A204.1 (cell line): Measurements from ENCODE around the gene MINPP1.
"Not testable (repeated sequence)": the region's sequence is repeated elsewhere in the genome, so short reads cannot be mapped to it uniquely, and the experiment has no call there.

Experiments used
- FAIRE-seq: peaks from 2 replicates; lab custom pipeline; 2012; peaks lifted over from hg19 to GRCh38; lab: Jason Lieb, UNC

Gene MINPP1, protein sequence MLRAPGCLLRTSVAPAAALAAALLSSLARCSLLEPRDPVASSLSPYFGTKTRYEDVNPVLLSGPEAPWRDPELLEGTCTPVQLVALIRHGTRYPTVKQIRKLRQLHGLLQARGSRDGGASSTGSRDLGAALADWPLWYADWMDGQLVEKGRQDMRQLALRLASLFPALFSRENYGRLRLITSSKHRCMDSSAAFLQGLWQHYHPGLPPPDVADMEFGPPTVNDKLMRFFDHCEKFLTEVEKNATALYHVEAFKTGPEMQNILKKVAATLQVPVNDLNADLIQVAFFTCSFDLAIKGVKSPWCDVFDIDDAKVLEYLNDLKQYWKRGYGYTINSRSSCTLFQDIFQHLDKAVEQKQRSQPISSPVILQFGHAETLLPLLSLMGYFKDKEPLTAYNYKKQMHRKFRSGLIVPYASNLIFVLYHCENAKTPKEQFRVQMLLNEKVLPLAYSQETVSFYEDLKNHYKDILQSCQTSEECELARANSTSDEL

DNA sequence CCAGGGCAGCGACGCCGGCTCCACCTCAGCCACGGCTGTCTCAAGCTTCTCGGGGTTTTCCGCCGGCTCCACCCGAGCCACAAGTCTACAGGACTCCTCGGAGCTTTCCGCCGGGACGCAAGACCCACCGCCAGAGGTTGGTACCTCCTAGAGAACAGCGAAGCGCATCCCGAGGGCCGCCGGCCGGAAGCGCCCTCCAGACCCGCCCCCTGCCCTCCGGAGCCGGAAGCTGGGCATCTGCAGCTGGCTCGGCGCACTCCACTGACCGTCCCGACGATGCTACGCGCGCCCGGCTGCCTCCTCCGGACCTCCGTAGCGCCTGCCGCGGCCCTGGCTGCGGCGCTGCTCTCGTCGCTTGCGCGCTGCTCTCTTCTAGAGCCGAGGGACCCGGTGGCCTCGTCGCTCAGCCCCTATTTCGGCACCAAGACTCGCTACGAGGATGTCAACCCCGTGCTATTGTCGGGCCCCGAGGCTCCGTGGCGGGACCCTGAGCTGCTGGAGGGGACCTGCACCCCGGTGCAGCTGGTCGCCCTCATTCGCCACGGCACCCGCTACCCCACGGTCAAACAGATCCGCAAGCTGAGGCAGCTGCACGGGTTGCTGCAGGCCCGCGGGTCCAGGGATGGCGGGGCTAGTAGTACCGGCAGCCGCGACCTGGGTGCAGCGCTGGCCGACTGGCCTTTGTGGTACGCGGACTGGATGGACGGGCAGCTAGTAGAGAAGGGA lies at the start of gene MINPP1:
TSS of gene MINPP1 (plus strand) at position 254 of the 726 bp plus-strand sequence. CDS start at position 277, 23 bp downstream.
- no peak for FAIRE-seq

DNA sequence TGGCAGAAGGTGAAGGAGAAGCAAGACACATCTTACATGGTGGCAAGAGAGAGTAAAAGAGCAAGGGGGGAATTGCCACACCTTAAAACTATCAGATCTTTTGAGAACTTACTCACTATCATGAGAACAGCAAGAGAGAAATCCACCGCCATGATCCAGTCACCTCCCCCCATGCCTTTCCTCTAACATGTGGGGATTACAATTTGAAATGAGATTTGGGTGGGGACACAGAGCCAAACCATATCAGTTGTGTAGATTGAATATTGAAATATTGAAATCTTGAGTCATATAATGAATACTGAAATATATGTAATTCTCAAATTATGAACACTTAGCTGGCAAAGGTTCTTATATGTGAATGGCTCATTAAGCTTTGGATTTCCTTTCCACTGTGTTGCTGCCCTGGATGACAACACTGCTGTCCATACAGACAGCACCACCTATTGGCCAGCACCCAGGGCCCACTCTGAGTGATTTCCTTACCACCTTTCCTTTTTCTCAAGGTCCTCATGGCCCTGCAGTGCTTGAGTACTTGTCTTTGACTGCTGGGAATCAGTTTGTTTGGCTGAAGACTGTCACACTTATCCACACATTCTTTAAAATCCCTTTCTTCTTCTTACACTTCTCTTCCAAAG lies 48.0 kb upstream of the MINPP1 start:
- FAIRE-seq, result not testable (repeated sequence)

DNA sequence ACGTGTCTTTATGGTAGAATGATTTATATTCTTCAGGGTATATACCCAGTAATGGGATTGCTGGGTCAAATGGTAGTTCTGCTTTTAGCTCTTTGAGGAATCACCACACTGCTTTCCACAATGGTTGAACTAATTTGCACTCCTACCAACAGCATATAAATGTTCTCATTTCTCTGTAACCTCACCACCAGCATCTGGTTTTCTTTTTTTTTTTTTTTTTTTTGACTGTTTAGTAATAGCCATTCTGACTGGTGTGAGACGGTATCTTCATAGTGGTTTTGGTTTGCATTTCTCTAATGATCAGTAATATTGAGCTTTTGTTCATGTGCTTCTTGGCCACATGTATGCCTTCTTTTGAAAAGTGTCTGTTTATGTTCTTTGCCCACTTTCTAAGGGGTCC lies 42.9 kb upstream of the MINPP1 start:
- not testable (repeated sequence) for FAIRE-seq

- FAIRE-seq, result not testable (repeated sequence)
These were observed 37.8 kb upstream of the MINPP1 start for GRCh38 chr10:87466849-87467248.

DNA sequence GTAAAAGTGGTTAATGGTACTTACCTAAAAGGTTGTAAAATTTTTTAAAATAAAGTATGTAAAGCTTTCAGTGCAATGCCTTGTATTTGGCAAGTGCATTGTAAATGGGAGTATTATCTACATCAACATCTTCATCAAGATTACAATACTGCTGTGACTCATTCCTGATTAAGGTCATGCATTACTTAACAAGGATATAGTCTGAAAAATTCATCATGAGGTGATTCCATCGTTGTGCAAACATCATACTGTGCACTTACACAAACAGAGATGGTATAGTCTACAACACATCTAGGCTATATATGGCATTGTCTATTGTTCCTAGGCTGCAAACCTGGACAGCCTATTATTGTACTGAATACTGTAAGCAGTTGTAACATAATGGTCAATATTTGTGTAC lies 16.0 kb upstream of the MINPP1 start:
- FAIRE-seq, result not testable (repeated sequence)

- not testable (repeated sequence) for FAIRE-seq
These were observed 14.4 kb upstream of the MINPP1 start for GRCh38 chr10:87490285-87490684.

DNA sequence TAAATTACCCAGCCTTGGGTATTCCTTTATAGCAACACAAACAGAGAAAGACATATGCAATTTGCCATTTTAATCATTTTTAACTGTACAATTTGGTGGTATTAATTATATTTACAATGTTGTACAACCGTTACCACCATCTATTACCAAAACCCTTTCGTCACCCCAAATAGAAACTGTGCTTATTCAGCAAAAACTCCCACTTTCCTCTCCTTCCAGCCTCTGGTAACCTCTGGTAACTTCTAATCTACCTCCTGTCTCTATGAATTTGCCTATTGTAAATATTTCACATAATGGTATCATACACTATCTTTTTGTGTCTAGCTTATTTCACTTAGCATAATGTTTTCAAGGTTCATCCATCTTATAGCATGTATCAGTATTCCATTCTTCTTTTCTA lies 12.2 kb upstream of the MINPP1 start:
- FAIRE-seq, result not testable (repeated sequence)

GRCh38 chr10:87495446-87495845 lies 9.2 kb upstream of the MINPP1 start:
- not testable (repeated sequence) for FAIRE-seq

DNA sequence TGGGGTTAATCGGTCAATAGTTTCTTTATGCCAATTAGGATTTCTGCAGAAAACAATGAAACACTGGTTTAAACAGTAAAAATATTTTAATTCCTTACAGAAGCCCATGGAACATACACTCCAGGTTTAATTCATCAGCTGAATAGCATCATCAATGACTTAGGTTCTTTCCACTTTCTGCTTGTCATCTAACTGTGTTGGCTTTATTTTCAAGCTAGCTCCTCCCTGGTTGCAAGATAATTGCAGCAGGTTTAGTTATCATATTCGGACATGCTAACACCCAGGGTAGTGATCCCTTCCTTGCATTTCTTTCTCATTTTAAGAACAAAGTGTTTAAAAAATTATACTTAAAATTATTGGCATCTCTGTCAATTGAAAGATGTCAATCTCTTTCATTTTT lies 7.3 kb upstream of the MINPP1 start:
- FAIRE-seq, result not testable (repeated sequence)

GRCh38 chr10:87498106-87498789 lies 6.4 kb upstream of the MINPP1 start:
- not testable (repeated sequence) for FAIRE-seq

DNA sequence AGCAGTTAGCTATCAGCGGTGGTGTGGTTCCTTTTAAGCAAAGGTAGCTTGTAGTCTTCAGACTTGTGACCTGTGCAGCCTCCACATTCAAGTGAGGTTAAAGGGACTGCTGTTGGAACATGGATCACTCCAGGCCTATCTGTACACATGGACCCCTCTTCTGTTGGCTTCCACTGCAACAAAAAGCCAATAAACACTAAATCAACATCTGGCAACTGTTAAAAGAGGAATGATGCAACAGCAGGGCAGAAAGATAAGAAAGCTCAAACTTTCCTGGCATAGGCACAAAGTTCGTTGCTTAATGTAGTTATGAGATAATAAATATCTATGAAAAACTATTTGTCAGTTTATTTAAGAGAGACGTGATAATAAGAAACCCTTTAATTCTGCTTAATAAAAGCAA lies 4.0 kb upstream of the MINPP1 start:
- FAIRE-seq, result no peak

DNA sequence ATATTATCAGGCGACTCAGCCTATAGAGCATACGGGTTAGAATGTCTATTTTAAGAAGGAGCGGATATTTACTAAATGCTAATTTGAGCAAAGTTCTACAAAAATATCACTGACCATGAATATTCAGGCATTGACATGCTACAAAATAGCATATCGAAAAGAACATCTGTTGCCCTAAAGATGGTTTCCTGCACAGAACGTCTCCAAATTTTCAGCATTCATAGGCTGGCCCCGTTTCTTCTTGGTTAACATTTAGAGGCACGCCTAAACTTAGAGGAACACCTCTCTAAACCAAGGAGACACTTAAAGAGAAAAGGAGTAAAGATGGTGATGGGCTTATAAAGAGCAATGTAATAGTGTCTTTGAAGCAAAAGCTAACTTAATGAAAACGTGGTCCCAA lies 1.3 kb upstream of the MINPP1 start:
- no peak for FAIRE-seq

DNA sequence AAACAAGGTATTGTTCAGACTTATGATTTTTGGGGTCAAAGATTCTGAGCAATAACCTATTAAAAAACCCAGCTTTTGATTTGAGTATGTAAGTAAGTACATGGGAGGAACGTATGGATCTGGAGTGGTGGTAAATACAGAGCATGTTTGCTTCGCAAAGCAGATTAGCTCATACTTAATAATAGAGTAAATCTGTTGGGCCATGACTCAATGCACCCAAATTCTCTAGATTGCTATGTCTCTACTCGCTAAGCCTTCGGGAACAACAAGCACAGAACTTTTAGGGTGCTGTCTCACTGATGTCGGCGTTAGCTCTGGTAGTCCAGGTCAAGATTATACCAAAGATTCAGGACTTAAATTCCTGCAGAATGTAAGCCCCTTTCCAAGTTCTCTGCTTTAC lies 807 bp upstream of the MINPP1 start:
- FAIRE-seq, result no peak

DNA sequence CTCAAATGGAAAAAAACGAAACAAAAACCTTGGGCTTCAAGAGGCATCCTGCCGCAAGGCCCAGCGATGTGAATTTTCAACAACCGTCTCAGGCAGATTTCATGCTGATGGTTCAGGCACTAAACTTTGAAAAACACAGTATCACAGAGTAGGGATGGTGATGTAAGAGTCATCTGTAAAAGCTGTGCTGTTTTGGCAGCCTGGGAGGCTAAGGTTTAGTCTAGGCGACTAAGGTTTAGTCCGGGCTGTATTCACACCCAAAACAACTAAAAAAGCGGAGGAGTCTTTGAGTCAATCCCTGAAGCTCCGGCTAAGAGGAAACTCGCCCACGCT lies 420 bp upstream of the MINPP1 start:
- no peak for FAIRE-seq

- FAIRE-seq, result no peak
These were observed 846 bp downstream of the MINPP1 start for GRCh38 chr10:87505366-87506111.

DNA sequence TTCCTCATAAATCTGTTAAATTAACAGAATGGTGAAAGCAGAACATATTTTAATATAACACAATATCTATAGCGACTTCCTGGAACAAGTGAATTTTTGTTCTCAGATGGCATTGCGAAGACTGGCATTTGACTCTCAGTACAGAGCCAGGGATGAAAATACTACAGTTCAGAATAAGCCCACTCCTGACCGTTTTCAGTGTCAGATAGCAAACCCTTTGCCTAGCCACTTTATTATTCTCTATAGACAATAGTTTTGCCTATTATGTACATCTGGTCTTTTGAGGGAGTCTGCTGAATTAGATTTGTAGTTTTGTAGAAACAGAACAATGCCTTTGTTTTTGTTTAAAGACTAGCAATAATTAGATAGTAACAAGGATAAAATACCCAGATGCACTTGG lies 2.3 kb downstream of the MINPP1 start:
- FAIRE-seq, result no peak

DNA sequence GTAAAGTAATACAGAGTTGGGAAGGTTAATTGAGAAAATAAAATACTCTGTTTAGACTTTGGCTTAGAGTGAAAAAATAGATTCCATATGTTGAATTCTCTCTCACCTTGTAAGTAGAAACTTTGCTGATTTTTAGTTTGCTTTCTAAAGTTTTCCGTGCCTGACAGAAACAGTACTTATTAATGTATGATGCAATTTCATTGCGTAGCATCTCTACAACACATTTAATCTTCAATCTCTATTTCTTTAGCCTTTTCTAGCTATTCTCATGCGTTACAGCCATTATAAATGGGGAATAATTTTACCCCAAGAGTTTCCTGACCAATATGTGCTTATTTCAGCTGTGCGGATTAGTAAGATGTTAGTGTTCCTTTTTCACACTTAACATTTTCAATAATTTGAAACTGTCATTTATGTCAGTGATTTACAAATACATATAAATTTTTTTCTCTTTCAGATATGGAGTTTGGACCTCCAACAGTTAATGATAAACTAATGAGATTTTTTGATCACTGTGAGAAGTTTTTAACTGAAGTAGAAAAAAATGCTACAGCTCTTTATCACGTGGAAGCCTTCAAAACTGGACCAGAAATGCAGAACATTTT lies 3.3 kb downstream of the MINPP1 start:
- no peak for FAIRE-seq

- FAIRE-seq, result no peak
These were observed 4.1 kb downstream of the MINPP1 start for GRCh38 chr10:87508837-87509236.

DNA sequence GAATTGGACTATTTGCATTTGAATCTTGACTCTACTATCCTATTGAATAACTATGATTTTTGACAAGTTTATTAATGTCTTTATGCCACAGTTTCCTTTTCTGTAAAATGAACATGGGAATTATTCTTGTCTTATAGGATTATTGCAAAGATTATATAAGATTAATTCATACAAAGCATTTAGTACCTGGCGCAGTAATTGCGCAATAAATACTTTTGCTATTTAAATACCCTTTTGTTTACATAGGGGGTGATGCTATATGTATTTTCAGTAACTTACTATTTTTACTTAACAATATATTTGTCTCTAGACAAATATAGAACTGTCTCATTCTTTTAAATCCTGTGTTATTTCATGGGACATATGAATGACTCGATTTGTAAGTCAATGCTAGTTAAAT lies 5.3 kb downstream of the MINPP1 start:
- FAIRE-seq, result no peak

- no peak for FAIRE-seq
These were observed 6.8 kb downstream of the MINPP1 start for GRCh38 chr10:87511526-87511925.

- FAIRE-seq, result no peak
These were observed 14.2 kb downstream of the MINPP1 start for GRCh38 chr10:87518937-87519336.
